Measurements from ENCODE around the gene INAVA. TPM values are rescaled to one million over a fixed set of nuclear protein-coding genes. Genes with fewer than 3 reads are reported as not detected.

The INAVA gene
- total and polyA plus RNA-seq, 10 of the 15 experiments (the other 5 are each of a cell fraction or from before 2014, with no cell fraction given), result 3.6 to 15.4 (median 9.5) TPM

DNA sequence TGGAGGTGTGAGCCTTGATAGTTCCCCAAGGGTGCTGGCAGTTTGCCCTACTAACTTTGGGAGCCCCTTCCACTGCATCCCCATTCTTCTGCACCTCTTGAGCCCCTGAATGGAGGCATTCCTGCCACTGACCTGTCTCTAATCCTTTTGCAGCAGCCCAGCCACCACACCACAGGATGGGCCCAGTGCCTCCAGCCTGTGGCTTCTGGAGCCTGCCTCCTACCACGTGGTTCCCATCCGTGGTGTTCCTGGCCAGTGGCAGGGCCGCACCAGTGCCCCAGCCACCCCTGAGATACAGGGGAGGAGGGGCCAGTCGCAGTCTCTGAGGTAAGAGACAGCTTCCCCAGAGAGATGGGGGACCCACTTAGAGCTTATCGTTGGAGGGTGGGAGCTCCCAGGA lies 14.4 kb downstream of the INAVA start:
- Histone ChIP-seq H3K27me3 (replicated peaks in 1 of 2; ENCODE audit: control insufficient read depth in 2 of 2, insufficient read depth in 2 of 2, low read length in 1 of 2) (no peaks in the 10 kb centered on the region), H4K20me1 (ENCODE audit: control insufficient read depth, insufficient read depth) (no peaks in the 10 kb centered on the region), H3K4me1 (ENCODE audit: control insufficient read depth, insufficient read depth, low read length) (peaks cover 15% of the 10 kb centered on the region), H3K9me3 (replicated peaks; ENCODE audit: control insufficient read depth, insufficient read depth, low read length) (no peaks in the 10 kb centered on the region; the same call in 2 of the 3 replicates), H3K79me2 (ENCODE audit: control insufficient read depth, insufficient read depth, low read length) (no peaks in the 10 kb centered on the region), H3K27ac (ENCODE audit: control insufficient read depth, insufficient read depth) (no peak overlapping the region), H2AFZ (ENCODE audit: control insufficient read depth, low read depth, low read length) (no peak overlapping the region), H3K4me3 (no peak overlapping the region), H3K4me2 (ENCODE audit: control insufficient read depth, insufficient read depth) (no peak overlapping the region), H3K36me3 (ENCODE audit: control insufficient read depth in 2 of 2, insufficient read depth in 2 of 2, low read length in 1 of 2) (peaks cover 0 to 5% of the 10 kb centered on the region in 2 experiments; a peak in 2 of 4 replicates), H3K9ac (ENCODE audit: control insufficient read depth, insufficient read depth, low read length) (no peak overlapping the region)
- in situ Hi-C loops (cut with MboI), result loop anchor here (5.0 kb wide), 1 partner anchor 133 kb away; no protein-coding TSS in a partner anchor
- no peak for DNase-seq (ENCODE audit: low read depth, low spot score)
- ChIA-PET POLR2A (interaction anchor here (0.5 to 6.3 kb wide), 8 partner anchors 13 to 44 kb away, joined by 3 to 49 read pairs (median 6); partner anchors contain the start of gene INAVA), CTCF (interaction anchor here (1.0 to 4.0 kb wide), 2 partner anchors 63 to 287 kb away, joined by 3 to 29 read pairs; no protein-coding TSS in a partner anchor), RAD21 (ENCODE audit: unreplicated experiment) (interaction anchor here (1.0 to 4.2 kb wide), 8 partner anchors 13 to 112 kb away, joined by 3 to 23 read pairs (median 10); partner anchors contain the start of gene INAVA), SMC1A (ENCODE audit: uncharacterized antibody, unreplicated experiment) (interaction anchor here (0.7 to 11.7 kb wide), 5 partner anchors 17 to 61 kb away, joined by 3 to 193 read pairs (median 4); partner anchors contain the start of gene INAVA)
- intact Hi-C loops (cut with micrococcal nuclease; ENCODE audit: unreplicated experiment), result loop anchor here (5.0 kb wide), 2 partner anchors 42 to 282 kb away; no protein-coding TSS in a partner anchor
- ATAC-seq, result peak; percentile 55
- TSS peak; percentile 91 for BruUV-seq (replicated peaks)
- TF ChIP-seq HDGF (IDR thresholded peaks at IDR 0.05) (peak; percentile 74; the same call in 1 of the 2 replicates), POU2F2 (IDR thresholded peaks at IDR 0.05; ENCODE audit: borderline replicate concordance, low read depth, low read length) (no peak)
- no peak for FAIRE-seq
- WGBS (ENCODE audit: insufficient coverage, insufficient replicate concordance, low lambda C conversion rate, missing lambda C conversion rate), result 66% methylated on average over 5 of the region's 5 CpGs

DNA sequence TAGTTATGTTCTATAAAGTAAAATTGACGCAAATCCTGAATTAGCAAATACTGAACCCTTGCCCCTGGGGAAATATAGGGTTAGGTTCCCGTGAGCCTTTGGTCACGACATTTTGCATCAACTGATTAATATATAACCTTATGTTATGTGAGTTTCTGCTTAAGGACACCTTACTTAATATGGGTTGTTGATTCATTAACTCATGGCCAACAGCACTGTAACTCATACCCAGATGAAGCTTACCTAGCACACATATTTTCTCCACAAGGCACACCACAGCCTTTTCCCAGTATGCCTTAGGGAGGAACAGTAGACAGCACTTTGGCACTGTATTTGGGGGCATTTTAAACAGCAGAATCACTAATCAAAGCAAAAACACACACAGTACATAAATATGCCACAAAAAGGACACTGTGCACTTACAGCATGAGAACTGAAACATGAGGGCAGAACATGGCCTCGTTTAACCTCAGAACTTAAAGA lies 15.1 kb downstream of the INAVA start:
- ChIA-PET SMC1A (ENCODE audit: uncharacterized antibody, unreplicated experiment) (interaction anchor here (1.0 to 11.7 kb wide), 3 partner anchors 17 to 60 kb away, joined by 3 to 193 read pairs (median 4); partner anchors contain the start of gene INAVA), RAD21 (ENCODE audit: unreplicated experiment) (interaction anchor here (1.2 to 4.2 kb wide), 6 partner anchors 17 to 111 kb away, joined by 3 to 19 read pairs (median 10); no protein-coding TSS in a partner anchor), POLR2A (interaction anchor here (0.5 to 6.3 kb wide), 9 partner anchors 13 to 349 kb away, joined by 3 to 49 read pairs (median 4); partner anchors contain the start of gene INAVA), CTCF (interaction anchor here (0.7 to 4.0 kb wide), 4 partner anchors 42 to 652 kb away, joined by 3 to 29 read pairs (median 3); no protein-coding TSS in a partner anchor)
- no peaks in the 10 kb centered on the region; the same call in 2 of the 3 replicates for H3K9me3 ChIP-seq (replicated peaks; ENCODE audit: control insufficient read depth, insufficient read depth, low read length)
- peak; percentile 55 for ATAC-seq
- H3K27ac ChIP-seq (ENCODE audit: control insufficient read depth, insufficient read depth), result no peak overlapping the region
- intact Hi-C loops (cut with micrococcal nuclease; ENCODE audit: unreplicated experiment), result loop anchor here (5.0 kb wide), 2 partner anchors 42 to 282 kb away; no protein-coding TSS in a partner anchor
- no peak for FAIRE-seq
- H4K20me1 ChIP-seq (ENCODE audit: control insufficient read depth, insufficient read depth), result no peaks in the 10 kb centered on the region
- H3K79me2 ChIP-seq (ENCODE audit: control insufficient read depth, insufficient read depth, low read length), result no peaks in the 10 kb centered on the region
- in situ Hi-C loops (cut with MboI), result loop anchor here (5.0 kb wide), 1 partner anchor 133 kb away; no protein-coding TSS in a partner anchor
- no peaks in the 10 kb centered on the region for H3K27me3 ChIP-seq (replicated peaks in 1 of 2; ENCODE audit: control insufficient read depth in 2 of 2, insufficient read depth in 2 of 2, low read length in 1 of 2)
- peaks cover 15% of the 10 kb centered on the region for H3K4me1 ChIP-seq (ENCODE audit: control insufficient read depth, insufficient read depth, low read length)
- no TSS peak for BruUV-seq (replicated peaks)
- H3K4me2 ChIP-seq (ENCODE audit: control insufficient read depth, insufficient read depth), result no peak overlapping the region
- WGBS (ENCODE audit: insufficient coverage, insufficient replicate concordance, low lambda C conversion rate, missing lambda C conversion rate), result 35% methylated on average over 4 of the region's 4 CpGs
- H3K4me3 ChIP-seq, result no peak overlapping the region
- peaks cover 0 to 5% of the 10 kb centered on the region in 2 experiments; a peak in 2 of 4 replicates for H3K36me3 ChIP-seq (ENCODE audit: control insufficient read depth in 2 of 2, insufficient read depth in 2 of 2, low read length in 1 of 2)
- H3K9ac ChIP-seq (ENCODE audit: control insufficient read depth, insufficient read depth, low read length), result no peak overlapping the region
- DNase-seq (ENCODE audit: low read depth, low spot score), result peak; percentile 64
- no peak overlapping the region for H2AFZ ChIP-seq (ENCODE audit: control insufficient read depth, low read depth, low read length)
- TF ChIP-seq SMAD1 (IDR thresholded peaks at IDR 0.05; ENCODE audit: low read depth, partially characterized antibody) (peak; percentile 60), NRF1 (conservative IDR thresholded peaks at IDR 0.05; ENCODE audit: low read depth, low read length) (no peak), HCFC1 (IDR thresholded peaks at IDR 0.05; ENCODE audit: low read length) (no peak), STAT3 (IDR thresholded peaks at IDR 0.05; ENCODE audit: low read depth, low read length) (no peak), SMC3 (IDR thresholded peaks at IDR 0.05; ENCODE audit: borderline replicate concordance, low read length) (no peak), DPF2 (IDR thresholded peaks at IDR 0.05) (0 out of 2 replicates have a peak, but pooled peaks have one; percentile 35), IKZF1 (conservative IDR thresholded peaks at IDR 0.05) (0 out of 2 replicates have a peak, but pooled peaks have one; percentile 39)
- TF ChIP-seq, protein P1, sequence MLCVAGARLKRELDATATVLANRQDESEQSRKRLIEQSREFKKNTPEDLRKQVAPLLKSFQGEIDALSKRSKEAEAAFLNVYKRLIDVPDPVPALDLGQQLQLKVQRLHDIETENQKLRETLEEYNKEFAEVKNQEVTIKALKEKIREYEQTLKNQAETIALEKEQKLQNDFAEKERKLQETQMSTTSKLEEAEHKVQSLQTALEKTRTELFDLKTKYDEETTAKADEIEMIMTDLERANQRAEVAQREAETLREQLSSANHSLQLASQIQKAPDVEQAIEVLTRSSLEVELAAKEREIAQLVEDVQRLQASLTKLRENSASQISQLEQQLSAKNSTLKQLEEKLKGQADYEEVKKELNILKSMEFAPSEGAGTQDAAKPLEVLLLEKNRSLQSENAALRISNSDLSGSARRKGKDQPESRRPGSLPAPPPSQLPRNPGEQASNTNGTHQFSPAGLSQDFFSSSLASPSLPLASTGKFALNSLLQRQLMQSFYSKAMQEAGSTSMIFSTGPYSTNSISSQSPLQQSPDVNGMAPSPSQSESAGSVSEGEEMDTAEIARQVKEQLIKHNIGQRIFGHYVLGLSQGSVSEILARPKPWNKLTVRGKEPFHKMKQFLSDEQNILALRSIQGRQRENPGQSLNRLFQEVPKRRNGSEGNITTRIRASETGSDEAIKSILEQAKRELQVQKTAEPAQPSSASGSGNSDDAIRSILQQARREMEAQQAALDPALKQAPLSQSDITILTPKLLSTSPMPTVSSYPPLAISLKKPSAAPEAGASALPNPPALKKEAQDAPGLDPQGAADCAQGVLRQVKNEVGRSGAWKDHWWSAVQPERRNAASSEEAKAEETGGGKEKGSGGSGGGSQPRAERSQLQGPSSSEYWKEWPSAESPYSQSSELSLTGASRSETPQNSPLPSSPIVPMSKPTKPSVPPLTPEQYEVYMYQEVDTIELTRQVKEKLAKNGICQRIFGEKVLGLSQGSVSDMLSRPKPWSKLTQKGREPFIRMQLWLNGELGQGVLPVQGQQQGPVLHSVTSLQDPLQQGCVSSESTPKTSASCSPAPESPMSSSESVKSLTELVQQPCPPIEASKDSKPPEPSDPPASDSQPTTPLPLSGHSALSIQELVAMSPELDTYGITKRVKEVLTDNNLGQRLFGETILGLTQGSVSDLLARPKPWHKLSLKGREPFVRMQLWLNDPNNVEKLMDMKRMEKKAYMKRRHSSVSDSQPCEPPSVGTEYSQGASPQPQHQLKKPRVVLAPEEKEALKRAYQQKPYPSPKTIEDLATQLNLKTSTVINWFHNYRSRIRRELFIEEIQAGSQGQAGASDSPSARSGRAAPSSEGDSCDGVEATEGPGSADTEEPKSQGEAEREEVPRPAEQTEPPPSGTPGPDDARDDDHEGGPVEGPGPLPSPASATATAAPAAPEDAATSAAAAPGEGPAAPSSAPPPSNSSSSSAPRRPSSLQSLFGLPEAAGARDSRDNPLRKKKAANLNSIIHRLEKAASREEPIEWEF (IDR thresholded peaks at IDR 0.05; ENCODE audit: insufficient replicate concordance, low read depth, low read length), result peak; percentile 63

All from GM12878 (cell line).